ELR (cell line): ENCODE measurements around the gene SYT12.
A peak's percentile ranks its signal among the peaks of the same experiment; 100 is the strongest.

Experiments used
- DNase-seq: peaks from one replicate; pipeline ENCODE4 v3.0.0-alpha.2; 2015; ENCODE audit warnings: low read depth

The SYT12 gene

DNA sequence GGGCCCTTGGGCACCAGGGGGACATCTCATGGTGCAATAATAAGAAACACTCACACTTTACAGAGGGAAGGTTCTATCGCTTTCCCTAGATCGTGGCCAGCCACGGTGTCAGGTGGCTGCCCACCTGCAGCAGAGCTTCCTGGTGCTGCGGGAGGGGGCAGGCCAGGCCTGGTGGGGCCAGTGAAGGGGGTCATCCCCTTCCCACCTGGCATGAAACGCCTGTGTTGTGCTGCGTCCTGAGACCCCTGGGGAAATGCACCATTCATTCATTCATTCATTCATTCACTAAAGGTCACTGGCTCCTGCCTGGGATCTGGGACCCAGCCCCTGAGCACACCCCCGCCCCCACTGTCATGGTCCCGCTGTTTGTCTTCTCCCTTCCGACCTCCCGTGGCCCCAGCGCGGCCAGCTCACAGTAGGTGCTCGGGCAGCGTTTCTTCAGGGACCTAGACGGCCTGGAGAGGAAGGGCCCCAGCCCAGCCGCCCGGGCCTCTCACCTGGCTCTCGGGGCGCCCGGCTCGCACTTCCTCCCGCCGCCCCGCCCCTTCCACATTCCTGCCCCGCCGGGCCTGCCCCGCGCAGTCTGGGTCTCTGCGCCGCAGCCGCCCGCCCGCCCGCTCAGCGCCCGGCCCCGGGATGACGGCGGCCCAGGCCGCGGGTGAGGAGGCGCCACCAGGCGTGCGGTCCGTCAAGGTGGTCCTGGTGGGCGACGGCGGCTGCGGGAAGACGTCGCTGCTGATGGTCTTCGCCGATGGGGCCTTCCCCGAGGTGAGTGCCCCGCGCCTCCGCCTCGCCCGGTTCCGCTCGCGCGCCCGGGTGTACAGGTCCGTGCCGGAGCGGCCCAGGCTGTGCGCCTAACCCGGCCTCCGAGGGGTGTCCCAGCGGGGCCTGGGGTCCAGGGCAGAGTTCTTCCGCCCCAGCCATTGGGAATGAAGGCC is 33.6 kb downstream of the SYT12 start, which contains the start of gene RHOD:
TSS of gene RHOD (plus strand) at position 581 of the 938 bp plus-strand sequence. CDS start at position 637, 56 bp downstream.
- peak; percentile 50 for DNase-seq

DNA sequence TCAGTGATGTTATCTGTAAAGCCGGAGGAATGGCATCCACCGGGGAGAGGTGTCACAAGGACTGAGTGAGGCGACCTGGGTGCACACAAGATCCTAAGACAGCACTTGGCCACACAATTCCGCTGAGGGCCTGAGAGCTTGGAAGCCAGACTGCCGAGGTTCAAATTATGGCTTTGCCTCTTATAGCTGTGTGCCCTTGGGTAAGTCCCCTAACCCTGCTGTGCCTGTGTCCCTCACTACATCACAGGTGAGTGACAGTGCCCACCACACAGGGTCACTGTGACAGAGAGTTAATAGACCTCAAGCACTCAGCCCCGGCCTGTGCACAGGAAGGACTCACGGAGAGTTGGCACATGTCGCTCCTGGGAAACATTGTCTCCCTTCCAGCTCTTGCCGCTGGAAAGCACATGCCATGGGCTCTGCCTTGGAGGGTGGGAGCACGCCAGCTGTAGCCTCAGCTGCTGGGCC is 34.3 kb downstream of the SYT12 start:
- no peak for DNase-seq

DNA sequence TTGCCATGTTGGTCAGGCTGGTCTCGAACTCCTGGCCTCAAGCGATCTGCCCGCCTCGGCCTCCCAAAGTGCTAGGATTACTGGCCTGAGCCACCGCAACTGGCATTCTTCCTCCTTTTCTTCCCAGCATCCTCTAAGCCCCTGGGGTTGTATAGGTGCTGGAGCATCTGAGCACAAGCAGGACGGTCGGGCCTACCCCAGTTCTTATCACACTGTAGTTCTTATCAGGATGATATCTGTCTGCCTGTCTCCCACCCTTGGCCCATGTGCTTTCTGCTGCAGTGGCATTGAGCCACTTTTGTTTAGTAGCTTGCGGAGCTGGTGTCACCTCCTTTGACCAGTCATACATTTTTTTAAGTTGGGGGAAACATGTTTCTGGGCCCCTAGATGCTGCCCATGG is 35.6 kb downstream of the SYT12 start:
- DNase-seq = no peak

DNA sequence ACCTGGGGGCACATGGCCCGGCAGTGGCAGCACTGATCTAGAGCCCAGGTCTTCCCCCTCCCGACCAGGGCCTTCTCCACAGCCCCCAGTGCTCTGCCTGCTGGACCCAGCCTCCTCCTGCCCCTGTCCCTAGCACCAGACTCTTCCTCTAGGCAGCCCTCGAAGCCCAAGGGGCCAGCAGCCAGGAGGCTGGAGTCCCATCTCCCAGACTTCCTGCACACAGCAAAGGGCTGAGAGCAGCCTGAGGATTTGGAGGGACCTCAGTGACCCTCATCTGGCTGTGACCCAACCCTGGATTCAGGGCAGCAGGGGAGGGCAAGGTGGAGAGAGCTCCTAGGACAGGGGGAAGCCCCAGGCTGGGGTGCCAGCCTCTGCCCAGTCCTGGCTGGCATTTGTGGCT is 36.7 kb downstream of the SYT12 start:
- DNase-seq = no peak

DNA sequence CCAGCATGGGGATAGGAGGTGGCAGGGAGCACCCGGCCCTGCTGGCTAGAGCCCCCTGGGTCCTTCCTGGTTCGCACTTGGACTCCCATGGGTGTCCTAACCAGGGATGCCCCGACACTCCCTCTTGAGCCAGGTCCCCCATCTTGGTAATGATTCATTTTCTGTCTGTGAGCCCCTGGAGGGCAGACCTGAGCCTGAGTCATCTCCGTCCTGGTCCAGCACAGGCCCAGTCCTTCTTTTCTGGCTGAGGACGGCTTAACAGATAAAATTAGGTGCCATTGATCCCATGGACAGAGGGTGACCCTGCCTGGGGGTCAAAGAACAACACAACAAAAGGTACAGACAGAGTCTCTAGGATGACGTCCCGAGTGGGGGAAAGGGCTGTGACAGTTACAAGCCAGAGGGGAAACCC is 37.2 kb downstream of the SYT12 start:
- peak; percentile 75 for DNase-seq

DNA sequence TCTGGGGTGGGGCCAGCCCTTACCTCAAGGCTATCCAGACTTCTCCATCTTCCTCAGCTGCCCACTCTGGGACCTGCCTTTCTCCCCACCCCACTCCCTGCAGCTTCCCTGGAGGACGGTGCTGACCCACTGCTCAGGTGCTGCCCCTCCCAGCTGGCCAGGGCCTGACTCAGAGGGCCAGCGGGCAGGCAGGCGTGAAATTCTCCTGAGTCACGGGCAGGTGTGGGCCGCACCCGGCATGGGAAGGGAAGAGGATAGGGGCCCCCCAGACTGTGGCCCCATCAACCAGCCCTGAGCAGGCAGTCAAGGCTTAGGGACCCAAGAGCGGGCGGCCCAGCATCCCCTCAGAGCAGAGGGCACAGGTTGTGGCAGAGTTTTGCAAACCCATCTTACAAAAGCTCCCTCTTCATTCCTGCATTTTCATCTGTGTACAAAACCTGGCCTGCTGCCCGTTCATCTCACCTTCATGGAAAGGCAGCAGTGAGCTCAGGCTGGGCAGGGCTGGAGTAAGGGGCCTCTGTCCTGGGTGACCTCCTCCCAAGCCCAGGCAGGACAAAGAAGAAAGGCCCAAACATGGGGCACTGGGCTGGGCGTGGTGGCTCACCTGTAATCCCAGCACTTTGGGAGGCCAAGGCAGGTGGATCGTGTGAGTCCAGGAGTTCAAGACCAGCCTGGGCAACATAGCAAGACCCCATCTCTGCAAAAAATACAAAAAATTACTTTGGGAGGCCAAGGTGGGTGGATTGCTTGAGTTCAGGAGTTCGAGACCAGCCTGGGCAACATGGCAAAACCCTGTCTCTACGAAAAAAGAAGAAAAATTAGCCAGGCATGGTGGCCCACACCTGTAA is 39.8 kb downstream of the SYT12 start:
- DNase-seq = no peak

DNA sequence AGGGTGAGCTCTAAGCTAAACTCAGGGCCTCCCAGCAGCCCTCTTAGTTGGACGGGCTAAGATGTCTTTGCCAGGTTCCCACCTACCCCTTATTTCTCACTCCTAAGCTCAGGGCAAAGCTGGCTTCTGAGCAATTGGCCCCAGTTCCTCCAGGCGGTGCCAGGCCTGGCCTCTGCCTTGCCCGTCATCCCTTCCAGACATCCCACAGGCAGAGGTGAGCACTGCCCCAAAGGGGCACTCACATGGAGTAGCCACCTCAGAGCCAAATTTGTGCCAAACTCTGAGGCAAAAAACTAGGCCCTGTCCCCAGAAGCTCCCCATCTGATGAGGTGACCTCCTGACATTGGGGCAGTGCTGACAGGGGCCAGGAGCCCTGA is 43.4 kb downstream of the SYT12 start:
- DNase-seq = no peak

DNA sequence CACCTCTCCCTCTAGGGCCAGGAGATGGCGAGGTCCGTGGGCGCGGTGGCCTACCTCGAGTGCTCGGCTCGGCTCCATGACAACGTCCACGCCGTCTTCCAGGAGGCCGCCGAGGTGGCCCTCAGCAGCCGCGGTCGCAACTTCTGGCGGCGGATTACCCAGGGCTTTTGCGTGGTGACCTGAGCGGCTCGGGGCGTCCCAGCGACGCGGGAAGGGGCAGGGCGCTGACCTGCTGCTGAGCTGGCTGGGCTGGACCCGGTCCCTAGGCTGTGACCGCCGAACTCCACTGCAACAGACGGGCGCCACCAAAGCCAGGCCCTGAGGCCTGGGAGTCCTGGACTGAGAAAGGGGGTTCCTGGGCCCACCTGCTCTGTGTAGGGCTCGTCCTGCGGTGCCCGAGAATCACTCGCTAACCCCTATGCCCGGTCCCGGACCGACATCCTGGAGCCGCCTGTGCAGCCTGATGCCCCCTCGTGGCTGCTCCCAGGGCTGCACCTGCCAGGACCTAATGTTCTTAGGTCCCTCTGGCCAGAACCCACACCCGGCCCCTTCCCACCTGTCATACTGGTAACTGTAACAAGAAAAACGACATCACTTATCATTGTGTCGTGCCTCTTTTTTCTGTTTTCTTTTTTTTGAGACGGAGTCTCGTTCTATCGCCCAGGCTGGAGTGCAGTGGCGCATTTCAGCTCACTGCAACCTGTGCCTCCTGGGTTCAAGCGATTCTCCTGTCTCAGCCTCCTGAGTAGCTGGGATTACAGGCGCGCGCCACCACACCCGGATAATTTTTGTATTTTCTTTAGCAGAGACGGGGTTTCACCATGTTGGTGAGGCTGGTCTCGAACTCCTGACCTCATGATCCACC is 48.7 kb downstream of the SYT12 start:
- peak; percentile 54 for DNase-seq

DNA sequence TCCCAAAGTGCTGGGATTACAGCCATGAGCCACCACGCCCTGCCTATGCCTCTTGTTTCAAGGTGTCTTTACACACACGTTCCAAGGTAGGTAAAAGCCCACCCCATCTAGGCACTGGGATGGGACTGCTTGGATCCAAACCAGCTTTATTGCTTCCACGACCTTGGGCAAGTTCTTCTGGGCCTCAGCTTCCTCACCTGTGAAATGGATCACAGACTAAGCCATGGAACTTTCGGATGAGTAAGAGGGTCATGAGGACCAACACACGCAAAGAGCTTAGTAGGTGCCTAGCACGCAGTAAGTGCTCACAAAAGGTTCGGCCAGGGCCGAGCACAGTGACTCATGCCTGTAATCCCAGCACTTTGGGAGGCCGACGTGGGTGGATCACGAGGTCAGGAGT is 49.4 kb downstream of the SYT12 start:
- no peak for DNase-seq

DNA sequence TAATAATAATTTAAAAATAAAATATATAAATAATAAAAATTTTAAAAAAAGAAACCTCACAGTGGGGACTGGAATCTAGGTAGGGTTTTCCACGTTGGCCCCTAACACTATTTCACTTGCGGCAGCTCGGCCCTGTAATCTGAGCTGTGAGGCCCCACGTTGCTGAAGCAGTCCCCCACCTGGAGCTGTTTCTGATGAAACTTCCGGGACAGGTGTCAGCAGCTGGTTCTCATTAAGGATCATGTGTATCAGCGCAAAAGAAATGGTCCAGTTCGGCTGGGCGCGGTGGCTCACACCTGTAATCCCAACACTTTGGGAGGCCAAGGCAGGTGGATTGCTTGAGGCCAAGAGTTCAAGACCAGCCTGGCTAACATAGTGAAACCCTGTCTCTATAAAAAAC is 51.0 kb downstream of the SYT12 start:
- DNase-seq = no peak

DNA sequence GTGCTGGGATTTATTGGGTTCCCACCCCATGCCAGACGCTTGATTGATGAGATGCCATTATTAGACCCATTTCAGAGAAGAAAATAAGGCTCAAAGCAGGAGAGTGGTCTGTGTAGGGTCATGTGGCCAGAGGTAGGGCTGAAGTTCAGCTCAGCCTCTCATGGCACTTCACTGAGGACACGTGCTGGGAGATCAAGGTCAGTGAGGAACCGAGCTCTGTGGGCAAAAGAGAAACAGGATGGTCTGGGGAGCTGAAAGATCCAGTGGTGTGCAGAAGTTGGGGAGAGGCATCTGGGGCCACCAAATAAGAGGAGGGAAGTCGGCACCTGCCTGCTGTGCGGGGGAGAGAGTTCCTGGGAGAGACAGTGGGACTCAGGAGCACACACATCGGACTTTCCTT is 53.3 kb downstream of the SYT12 start:
- no peak for DNase-seq

DNA sequence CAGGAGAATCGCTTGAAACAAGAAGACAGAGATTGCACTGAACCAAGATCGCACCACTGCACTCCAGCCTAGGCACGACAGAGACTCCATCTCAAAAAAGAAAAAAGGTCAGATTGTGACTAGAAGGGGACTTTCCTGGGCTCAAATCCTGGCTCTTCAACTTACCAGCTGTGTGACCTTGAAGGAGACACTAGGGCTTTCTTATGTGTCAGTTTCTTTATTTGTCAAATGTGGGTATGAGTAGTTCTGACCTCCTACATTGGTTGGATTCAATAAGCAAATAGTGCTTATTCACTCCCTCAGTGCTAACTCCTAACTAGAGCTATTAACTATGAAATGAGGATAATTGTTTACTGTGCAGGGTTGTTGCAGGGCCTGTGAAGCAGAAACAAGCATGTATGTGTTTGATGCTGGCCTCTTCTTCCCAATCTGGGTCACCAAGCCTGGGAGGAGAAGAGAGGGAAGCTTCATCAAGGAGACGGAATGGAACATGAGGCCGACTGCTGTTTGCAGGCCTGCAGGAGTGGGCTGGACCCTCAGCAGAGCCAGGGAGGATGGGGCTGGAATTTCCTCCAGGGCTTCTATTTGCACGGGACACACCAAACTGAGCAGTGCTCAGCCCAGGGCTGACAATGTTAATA is 56.3 kb downstream of the SYT12 start:
- no peak for DNase-seq

DNA sequence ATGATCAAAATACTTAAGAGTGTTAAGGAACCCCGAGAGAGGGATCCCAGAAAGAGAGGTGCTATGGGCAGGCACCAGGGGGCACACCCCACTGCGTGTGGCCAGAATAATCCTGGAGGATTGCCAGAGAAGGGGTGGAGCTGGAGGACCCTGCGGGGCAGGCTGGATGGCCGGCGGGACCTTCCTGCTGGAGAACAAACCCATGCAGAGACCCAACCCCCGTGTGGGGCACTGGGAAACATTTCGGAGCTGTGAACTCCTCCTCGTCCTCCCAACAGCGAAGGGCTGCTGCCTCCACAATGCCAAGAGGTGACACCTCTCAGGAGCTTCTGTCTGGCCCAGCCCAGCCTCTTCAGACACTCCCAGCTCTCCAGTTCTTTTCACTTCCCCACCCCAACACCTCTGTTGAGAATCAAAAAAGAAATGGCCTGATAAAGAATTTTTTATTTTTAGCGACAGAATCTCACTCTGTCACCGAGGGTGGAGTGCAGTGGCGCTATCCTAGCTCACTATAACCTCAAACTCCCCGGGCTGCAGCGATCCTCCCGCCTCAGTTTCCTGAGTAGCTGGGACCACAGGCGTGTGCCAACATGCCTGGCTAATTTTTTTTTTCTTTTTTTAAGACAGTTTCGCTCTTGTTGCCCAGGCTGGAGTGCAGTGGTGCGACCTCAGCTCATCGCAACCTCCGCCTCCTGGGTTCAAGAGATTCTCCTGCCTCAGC is 59.3 kb downstream of the SYT12 start:
- DNase-seq = peak; percentile 23

DNA sequence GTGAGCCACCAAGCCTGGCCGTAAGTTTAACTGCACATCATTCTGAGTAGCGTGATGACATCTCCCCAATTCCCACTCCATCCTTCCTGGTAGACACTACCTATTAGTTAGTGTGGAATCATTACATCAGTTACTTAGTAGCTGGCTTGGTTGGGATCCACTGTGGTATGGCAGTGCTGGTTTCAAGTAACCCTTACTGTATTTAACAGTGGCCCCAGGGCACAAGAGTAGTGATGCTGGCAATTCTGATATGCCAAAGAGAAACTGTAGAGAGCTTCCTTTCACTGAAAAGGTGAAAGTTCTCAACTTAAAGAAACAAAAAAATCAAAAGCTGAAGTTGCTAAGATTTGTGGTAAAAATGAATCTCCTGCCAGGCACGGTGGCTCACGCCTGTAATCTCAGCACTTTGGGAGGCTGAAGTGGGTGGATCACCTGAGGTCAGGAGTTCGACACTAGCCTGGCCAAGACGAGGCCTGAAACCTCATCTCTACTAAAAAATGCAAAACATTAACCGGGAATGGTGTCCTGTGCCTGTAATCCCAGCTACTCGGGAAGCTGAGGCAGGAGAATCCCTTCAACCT is 60.9 kb downstream of the SYT12 start:
- DNase-seq = no peak

DNA sequence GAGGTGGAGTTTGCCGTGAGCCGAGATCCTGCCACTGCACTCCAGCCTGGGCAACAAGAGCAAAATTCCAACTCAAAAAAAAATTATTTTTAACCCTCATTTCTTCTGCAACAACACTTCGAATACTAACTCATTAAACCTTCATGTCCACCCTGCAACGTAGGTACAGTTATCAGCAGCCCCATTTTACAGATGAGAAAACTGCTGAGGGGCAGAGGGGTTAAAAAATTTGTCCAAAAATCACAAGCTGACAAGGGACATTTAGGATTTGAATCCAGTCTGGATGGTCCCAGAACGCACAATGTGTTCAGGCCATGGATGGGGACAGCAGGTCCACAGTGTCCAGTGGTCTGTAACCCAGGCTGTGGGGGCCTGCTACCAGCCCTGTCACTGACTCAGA is 62.7 kb downstream of the SYT12 start:
- DNase-seq = no peak

DNA sequence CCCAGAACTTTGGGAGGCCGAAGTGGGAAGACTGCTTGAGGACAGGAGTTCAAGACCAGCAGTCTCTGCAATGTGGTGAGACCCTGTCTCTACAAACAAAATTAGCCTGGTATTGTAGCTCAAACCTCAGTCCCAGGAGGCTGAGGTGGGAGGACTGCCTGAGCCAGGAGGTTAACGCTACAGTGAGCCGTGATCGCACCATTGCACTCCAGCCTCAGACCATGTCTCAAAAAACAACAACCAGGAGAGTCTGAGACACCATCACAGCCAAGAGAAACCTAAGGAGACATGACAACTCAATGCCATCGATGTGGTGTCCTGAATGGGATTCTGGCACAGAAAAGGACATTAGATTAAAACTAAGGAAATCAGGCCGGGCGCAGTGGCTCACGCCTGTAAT is 67.8 kb downstream of the SYT12 start:
- DNase-seq = no peak

DNA sequence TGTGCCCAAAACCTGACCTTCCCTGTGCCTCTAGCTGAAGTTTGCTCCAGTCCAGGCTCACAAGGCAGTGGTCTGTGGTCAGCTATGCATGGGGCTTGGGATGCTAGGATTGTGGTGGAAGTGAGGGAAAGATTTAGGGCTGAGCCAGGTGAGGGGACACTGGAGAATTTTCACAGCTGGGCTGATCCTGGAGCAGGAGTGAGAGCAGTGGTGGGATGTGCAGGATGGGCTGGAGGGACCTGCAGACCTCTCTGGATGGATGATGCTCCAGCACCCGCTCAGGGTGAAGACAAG is 72.2 kb downstream of the SYT12 start:
- DNase-seq = no peak

DNA sequence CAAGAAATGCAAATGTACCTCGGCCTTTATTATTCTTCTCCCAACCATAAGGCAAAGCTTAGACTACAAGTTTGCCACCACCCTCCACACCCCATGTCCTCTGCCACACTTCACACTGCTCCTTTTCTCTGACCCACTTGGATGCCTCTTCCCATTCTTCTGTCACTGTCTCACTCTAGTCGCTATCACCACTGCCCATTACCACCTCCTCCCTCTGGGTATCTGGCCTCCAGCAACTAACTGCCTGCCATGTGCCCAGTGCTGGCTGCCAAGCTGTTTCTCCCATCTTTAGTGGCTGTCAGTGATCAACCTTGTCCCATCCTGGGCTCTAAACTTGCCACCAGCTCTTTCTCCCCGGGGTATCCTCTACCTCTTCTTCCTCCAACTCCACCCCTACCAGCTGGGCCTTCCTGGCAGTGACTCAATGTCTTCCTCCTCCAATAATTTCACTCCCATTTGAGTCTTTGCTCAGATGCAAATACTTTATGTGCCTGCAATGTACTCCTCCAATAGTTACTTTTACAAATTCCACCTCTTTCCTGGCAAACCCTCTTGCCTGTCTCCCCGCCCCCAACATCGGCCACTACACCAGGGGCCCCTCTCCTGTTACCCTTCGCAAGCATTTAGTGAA is 76.0 kb downstream of the SYT12 start:
- DNase-seq = no peak

DNA sequence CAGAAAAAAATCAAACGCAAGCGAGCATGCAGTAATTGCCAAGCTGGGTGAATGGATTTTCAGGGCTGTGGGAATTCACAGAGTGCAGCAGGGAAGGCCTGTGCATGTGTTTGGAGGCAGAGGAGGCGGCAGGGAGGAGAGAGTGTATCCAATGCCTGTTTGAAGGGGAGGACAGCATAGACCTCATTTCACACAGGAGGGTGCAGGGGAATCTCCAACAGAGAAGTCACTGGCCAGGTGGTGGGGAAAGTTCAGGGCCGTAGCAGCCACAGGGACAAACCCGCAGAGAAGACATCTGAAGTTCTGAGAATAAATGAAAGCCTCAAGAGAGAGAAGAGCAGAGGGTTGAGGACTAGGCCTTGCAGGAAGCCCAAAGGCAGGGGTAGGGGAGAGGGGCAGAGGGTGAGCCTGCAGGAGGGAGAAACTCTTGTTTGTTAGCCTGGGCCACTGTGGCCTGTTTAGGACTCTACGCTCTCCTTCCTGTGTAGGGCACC is 76.9 kb downstream of the SYT12 start:
- no peak for DNase-seq
